Measurements from ENCODE around the gene ALG12.

DNA sequence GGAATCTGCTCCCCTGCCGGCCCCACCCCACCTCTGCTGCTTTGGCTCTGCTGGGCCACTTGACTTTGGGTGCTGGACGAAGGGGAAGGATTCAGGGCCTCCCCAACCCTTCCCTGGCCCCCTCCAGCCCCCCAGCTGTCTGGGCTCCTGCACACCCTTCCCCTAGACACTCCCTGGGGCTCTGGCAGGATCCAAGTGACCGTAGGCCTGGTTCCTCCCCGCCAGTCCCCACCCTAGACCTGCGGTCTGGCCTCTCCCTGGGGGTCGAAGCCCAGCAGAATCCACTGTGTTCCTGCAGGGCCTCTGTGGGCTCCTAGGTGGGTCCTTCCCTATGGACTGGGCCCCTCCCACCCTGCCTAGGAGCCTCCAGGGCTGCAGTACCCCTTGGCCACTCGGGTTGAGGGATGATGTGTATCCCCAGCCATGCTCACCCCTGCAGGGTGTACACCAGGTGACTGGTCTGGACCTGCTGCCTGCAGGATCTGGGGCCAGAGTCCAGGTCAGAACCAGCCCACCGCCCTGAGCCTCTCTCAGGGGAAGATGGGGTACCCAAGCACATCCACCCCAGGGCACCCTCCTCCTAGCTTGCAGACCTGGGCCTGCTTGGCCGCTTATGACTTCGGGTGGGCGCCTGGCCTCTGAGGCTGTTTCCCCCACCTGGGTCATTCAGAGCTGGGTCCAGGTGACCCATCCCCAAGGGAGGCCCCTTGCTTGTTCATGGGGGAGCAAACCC is 48.0 kb upstream of the ALG12 start:
- TF ChIP-seq, protein P1, sequence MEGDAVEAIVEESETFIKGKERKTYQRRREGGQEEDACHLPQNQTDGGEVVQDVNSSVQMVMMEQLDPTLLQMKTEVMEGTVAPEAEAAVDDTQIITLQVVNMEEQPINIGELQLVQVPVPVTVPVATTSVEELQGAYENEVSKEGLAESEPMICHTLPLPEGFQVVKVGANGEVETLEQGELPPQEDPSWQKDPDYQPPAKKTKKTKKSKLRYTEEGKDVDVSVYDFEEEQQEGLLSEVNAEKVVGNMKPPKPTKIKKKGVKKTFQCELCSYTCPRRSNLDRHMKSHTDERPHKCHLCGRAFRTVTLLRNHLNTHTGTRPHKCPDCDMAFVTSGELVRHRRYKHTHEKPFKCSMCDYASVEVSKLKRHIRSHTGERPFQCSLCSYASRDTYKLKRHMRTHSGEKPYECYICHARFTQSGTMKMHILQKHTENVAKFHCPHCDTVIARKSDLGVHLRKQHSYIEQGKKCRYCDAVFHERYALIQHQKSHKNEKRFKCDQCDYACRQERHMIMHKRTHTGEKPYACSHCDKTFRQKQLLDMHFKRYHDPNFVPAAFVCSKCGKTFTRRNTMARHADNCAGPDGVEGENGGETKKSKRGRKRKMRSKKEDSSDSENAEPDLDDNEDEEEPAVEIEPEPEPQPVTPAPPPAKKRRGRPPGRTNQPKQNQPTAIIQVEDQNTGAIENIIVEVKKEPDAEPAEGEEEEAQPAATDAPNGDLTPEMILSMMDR (IDR thresholded peaks at IDR 0.05; ENCODE audit: poor library complexity, severe bottlenecking) = no peak
- TF ChIP-seq, protein P2, sequence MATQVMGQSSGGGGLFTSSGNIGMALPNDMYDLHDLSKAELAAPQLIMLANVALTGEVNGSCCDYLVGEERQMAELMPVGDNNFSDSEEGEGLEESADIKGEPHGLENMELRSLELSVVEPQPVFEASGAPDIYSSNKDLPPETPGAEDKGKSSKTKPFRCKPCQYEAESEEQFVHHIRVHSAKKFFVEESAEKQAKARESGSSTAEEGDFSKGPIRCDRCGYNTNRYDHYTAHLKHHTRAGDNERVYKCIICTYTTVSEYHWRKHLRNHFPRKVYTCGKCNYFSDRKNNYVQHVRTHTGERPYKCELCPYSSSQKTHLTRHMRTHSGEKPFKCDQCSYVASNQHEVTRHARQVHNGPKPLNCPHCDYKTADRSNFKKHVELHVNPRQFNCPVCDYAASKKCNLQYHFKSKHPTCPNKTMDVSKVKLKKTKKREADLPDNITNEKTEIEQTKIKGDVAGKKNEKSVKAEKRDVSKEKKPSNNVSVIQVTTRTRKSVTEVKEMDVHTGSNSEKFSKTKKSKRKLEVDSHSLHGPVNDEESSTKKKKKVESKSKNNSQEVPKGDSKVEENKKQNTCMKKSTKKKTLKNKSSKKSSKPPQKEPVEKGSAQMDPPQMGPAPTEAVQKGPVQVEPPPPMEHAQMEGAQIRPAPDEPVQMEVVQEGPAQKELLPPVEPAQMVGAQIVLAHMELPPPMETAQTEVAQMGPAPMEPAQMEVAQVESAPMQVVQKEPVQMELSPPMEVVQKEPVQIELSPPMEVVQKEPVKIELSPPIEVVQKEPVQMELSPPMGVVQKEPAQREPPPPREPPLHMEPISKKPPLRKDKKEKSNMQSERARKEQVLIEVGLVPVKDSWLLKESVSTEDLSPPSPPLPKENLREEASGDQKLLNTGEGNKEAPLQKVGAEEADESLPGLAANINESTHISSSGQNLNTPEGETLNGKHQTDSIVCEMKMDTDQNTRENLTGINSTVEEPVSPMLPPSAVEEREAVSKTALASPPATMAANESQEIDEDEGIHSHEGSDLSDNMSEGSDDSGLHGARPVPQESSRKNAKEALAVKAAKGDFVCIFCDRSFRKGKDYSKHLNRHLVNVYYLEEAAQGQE (IDR thresholded peaks at IDR 0.05; ENCODE audit: borderline replicate concordance) = no peak
- no peak for TF ChIP-seq EP300 (conservative IDR thresholded peaks at IDR 0.05; ENCODE audit: poor library complexity, severe bottlenecking)

Data from neural cell (in vitro differentiated cells).